ENCODE measurements around the gene NCEH1. TPM values are rescaled to one million over a fixed set of nuclear protein-coding genes. Genes with fewer than 3 reads are reported as not detected.
A peak's percentile ranks its signal among the peaks of the same experiment; 100 is the strongest.

Gene NCEH1
- total and polyA plus RNA-seq, 4 donors, result 1.1 to 32.3 (median 2.5) TPM

DNA sequence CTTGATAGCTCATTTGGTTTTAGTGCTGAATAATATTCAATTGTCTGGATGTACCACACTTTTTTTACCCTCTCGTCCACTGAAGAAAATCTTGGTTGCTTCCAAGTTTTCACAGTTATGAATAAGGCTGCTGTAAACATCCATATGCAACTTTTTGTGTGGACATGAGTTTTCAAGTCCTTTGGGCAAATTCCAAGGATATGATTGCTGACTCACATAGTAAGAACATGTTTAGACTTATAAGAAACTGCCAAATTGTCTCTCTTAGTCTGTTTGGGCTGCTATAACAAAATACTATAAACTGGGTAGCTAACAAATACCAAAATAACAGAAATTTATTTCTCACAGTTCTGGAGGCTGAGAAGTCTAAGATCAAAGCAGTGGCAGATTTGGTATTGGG is 128.2 kb downstream of the NCEH1 start (continued):
- TF ChIP-seq RAD21 (IDR thresholded peaks at IDR 0.05) (no peak), YY1 (IDR thresholded peaks at IDR 0.05) (no peak), EGR1 (IDR thresholded peaks at IDR 0.05; ENCODE audit: low read depth in 2 of 2) (no peak)
- TF ChIP-seq, protein P1, sequence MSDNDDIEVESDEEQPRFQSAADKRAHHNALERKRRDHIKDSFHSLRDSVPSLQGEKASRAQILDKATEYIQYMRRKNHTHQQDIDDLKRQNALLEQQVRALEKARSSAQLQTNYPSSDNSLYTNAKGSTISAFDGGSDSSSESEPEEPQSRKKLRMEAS (IDR thresholded peaks at IDR 0.05), result no peak

DNA sequence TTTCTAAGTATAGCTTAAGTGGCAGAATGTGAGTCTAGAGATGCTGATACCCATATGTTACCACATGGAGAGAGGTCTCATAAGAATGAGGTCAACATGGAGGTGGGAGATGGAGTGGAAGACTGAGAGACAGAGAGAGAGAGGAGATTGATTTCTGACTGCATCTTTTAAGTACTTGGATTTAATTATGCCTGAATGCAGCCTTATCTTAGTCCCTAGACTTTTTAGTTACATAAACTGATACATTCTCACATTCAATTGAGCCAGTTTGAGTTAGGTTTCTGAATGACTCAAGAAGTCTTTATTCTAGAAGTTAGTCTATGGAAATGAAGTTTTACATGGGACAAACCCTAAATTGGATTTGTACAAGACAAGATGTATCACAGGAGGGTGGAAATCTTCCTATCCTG is 129.1 kb downstream of the NCEH1 start:
- no peak overlapping the region for H3K9ac ChIP-seq (ENCODE audit: low read depth in 1 of 2, low read length in 2 of 2)
- no peaks in the 10 kb centered on the region for H3K27me3 ChIP-seq (ENCODE audit: control insufficient read depth in 4 of 4, insufficient read depth in 4 of 4, low read length in 3 of 4)
- peaks cover 15 to 28% (median 19%) of the 10 kb centered on the region in 4 donors for H3K4me1 ChIP-seq (ENCODE audit: control insufficient read depth in 4 of 4, insufficient read depth in 4 of 4, low read length in 3 of 4)
- H3K9me3 ChIP-seq (ENCODE audit: control insufficient read depth in 4 of 4, low read length in 3 of 4), result no peaks in the 10 kb centered on the region
- TF ChIP-seq, protein P2, sequence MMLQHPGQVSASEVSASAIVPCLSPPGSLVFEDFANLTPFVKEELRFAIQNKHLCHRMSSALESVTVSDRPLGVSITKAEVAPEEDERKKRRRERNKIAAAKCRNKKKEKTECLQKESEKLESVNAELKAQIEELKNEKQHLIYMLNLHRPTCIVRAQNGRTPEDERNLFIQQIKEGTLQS (IDR thresholded peaks at IDR 0.05), result no peak
- TF ChIP-seq HNF4A (conservative IDR thresholded peaks at IDR 0.05), result no peak
- TF ChIP-seq EGR1 (IDR thresholded peaks at IDR 0.05; ENCODE audit: low read depth in 2 of 2), result no peak
- no peak for TF ChIP-seq RXRA (IDR thresholded peaks at IDR 0.05)
- no peak for TF ChIP-seq RAD21 (IDR thresholded peaks at IDR 0.05)
- TF ChIP-seq NR2F2 (IDR thresholded peaks at IDR 0.05), result no peak
- TF ChIP-seq FOXA1 (IDR thresholded peaks at IDR 0.05), result no peak
- TF ChIP-seq, protein P3, sequence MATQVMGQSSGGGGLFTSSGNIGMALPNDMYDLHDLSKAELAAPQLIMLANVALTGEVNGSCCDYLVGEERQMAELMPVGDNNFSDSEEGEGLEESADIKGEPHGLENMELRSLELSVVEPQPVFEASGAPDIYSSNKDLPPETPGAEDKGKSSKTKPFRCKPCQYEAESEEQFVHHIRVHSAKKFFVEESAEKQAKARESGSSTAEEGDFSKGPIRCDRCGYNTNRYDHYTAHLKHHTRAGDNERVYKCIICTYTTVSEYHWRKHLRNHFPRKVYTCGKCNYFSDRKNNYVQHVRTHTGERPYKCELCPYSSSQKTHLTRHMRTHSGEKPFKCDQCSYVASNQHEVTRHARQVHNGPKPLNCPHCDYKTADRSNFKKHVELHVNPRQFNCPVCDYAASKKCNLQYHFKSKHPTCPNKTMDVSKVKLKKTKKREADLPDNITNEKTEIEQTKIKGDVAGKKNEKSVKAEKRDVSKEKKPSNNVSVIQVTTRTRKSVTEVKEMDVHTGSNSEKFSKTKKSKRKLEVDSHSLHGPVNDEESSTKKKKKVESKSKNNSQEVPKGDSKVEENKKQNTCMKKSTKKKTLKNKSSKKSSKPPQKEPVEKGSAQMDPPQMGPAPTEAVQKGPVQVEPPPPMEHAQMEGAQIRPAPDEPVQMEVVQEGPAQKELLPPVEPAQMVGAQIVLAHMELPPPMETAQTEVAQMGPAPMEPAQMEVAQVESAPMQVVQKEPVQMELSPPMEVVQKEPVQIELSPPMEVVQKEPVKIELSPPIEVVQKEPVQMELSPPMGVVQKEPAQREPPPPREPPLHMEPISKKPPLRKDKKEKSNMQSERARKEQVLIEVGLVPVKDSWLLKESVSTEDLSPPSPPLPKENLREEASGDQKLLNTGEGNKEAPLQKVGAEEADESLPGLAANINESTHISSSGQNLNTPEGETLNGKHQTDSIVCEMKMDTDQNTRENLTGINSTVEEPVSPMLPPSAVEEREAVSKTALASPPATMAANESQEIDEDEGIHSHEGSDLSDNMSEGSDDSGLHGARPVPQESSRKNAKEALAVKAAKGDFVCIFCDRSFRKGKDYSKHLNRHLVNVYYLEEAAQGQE (IDR thresholded peaks at IDR 0.05), result no peak
- TF ChIP-seq, protein P4, sequence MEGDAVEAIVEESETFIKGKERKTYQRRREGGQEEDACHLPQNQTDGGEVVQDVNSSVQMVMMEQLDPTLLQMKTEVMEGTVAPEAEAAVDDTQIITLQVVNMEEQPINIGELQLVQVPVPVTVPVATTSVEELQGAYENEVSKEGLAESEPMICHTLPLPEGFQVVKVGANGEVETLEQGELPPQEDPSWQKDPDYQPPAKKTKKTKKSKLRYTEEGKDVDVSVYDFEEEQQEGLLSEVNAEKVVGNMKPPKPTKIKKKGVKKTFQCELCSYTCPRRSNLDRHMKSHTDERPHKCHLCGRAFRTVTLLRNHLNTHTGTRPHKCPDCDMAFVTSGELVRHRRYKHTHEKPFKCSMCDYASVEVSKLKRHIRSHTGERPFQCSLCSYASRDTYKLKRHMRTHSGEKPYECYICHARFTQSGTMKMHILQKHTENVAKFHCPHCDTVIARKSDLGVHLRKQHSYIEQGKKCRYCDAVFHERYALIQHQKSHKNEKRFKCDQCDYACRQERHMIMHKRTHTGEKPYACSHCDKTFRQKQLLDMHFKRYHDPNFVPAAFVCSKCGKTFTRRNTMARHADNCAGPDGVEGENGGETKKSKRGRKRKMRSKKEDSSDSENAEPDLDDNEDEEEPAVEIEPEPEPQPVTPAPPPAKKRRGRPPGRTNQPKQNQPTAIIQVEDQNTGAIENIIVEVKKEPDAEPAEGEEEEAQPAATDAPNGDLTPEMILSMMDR (IDR thresholded peaks at IDR 0.05; ENCODE audit: low read depth, low read length, missing input control), result no peak
- TF ChIP-seq, protein P5, sequence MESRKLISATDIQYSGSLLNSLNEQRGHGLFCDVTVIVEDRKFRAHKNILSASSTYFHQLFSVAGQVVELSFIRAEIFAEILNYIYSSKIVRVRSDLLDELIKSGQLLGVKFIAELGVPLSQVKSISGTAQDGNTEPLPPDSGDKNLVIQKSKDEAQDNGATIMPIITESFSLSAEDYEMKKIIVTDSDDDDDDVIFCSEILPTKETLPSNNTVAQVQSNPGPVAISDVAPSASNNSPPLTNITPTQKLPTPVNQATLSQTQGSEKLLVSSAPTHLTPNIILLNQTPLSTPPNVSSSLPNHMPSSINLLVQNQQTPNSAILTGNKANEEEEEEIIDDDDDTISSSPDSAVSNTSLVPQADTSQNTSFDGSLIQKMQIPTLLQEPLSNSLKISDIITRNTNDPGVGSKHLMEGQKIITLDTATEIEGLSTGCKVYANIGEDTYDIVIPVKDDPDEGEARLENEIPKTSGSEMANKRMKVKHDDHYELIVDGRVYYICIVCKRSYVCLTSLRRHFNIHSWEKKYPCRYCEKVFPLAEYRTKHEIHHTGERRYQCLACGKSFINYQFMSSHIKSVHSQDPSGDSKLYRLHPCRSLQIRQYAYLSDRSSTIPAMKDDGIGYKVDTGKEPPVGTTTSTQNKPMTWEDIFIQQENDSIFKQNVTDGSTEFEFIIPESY (IDR thresholded peaks at IDR 0.05), result no peak
- no peak for TF ChIP-seq HNF4G (IDR thresholded peaks at IDR 0.05)
- no peak for TF ChIP-seq SP1 (IDR thresholded peaks at IDR 0.05)
- TF ChIP-seq GABPA (IDR thresholded peaks at IDR 0.05 in 1 of 2, conservative IDR thresholded peaks at IDR 0.05 in 1 of 2), result no peak
- no peak for TF ChIP-seq YY1 (IDR thresholded peaks at IDR 0.05)
- TF ChIP-seq FOXA2 (IDR thresholded peaks at IDR 0.05), result no peak
- no peaks in the 10 kb centered on the region for H3K36me3 ChIP-seq (ENCODE audit: control insufficient read depth in 4 of 4, insufficient read depth in 3 of 4, low read depth in 1 of 4, low read length in 3 of 4)
- H3K27ac ChIP-seq (ENCODE audit: low read depth in 1 of 2, low read length in 2 of 2), result peak overlapping the region in 1 of 2 donors; percentile 37
- no peak overlapping the region for H3K4me3 ChIP-seq (ENCODE audit: low read depth in 1 of 3, low read length in 3 of 3)
- DNase-seq (ENCODE audit: low spot score), result no peak

All from liver (tissue), 9 donors.